Panc1 (cell line): ENCODE measurements around the gene NCAPH2.

ENCODE experiments used
- CTCF ChIP-seq: fragments of 450-650 bp; IDR thresholded peaks from 2 replicates; pipeline ENCODE4 v1.5.1; 2017; ENCODE audit warnings: mild to moderate bottlenecking
- POLR2AphosphoS5 ChIP-seq: IDR thresholded peaks from 2 replicates; pipeline ENCODE4 v1.6.1; 2012; ENCODE audit warnings: mild to moderate bottlenecking, low read depth, low read length, moderate library complexity
- REST ChIP-seq, 2 experiments: IDR thresholded peaks; 2 replicates each; pipeline ENCODE4 v1.6.1; 2011 to 2012; ENCODE audit warnings: low read depth in 2 of 2, control low read depth in 1 of 2, low read length in 1 of 2, mild to moderate bottlenecking in 1 of 2, moderate library complexity in 1 of 2; ENCODE audit not compliant: insufficient read depth in 1 of 2
- SIN3A ChIP-seq: IDR thresholded peaks from 2 replicates; pipeline ENCODE4 v1.6.1; 2012; ENCODE audit warnings: low read depth, mild to moderate bottlenecking, low read length, moderate library complexity, borderline replicate concordance; ENCODE audit not compliant: insufficient read depth
- TCF7L2 ChIP-seq: IDR thresholded peaks from 2 replicates; pipeline ENCODE4 v1.6.1; 2011; ENCODE audit warnings: mild to moderate bottlenecking, low read depth, low read length, inconsistent platforms

- TF ChIP-seq SIN3A (no peak), CTCF (no peak), POLR2AphosphoS5 (no peak), REST (IDR thresholded peaks at IDR 0.05; ENCODE audit: insufficient read depth in 1 of 2, low read depth in 2 of 2, low read length in 1 of 2) (no peak), TCF7L2 (no peak)
Observed at GRCh38 chr22:50523458-50523805, 15.4 kb downstream of the NCAPH2 start.
